GM19035 (cell line): Measurements from ENCODE around the gene RHOU.

Source experiments
- ATAC-seq: cut with Tn5 transposase; IDR thresholded peaks from one replicate; pipeline ENCODE4 v1.9.1; 2021; ENCODE audit not compliant: unreplicated experiment

RHOU gene

DNA sequence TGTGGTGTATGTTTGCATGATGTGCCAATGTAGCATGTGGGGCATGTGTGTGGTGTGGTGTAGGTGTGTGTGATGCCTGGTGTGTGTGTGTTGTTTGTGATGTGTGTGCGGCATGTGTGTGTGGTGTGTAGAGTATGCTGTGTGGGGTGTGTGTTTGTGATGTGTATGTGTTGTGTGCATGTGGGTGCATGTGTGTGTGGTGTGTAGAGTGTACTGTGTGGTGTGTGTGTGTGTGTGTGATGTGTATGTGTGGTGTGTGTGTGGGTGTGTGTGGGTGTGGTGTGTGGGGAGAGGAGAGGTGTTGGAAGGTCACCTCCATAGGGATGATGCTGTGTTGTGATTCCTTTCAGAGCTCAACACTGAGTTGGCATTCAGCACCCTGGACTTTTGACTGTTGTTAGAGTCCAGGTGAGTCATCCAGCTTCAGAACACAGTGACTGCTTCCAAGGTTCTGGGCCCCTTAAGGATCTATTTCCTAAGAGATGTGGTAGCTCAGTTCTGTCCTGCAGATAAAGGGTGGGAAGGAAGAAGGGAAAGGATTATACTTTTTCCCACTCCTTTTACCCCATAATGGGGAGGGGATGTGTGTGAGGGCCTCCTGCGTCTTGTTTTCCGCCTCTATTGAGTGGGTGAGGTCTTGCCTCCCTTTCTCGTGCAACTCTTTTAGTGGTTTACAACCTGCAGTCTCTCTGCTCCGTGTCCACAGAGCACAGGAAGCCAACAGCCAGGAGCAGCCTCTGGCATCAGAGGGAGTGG is 47.6 kb downstream of the RHOU start:
- no peak for ATAC-seq

DNA sequence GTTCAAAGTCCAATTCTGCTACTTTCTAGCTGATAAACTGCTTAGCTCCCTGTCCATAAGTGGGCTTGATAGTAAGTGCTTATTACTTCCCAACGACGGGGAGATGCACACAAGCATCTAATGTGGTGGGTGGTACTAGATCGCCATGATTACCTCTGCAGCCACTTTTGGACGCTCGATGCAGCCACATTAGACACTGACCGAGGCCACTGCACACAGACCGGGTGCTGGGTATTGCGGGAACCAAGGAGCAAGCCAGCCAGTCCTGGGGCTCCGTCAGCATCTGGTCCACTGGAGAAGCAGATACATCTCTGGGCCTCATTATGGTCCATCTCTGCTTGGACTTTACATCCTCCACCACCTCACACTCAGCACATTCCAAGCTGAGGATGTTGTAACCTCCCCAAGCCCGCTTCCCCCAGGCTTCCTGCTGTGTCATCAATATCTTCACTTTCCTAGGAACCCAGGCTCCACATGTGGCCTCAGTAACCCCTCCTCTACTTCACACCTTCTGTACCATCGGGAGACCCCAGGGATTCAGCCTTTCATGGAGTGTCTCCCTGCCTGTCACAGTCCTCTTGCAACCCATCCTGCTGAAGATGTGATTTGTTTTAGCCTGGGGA is 48.2 kb downstream of the RHOU start:
- no peak for ATAC-seq

DNA sequence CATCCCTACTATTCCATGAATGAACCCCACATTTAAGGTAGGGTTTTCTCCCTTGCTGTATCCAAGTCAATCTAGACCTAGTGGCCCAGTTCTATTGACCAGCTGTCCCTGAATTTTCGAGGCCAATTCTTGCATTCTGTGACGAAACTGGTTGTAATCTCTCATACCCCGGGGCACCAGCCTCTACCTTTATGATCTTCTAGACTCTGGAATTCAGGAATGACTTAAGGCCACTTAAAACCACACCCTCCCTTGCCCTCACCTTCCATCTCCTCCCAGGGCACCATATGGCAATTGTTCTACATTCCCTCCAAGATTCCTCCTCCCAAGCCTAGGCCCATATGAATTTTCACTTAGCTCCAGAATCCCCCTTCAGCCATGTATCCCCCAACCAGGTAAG is 48.9 kb downstream of the RHOU start:
- ATAC-seq = no peak

DNA sequence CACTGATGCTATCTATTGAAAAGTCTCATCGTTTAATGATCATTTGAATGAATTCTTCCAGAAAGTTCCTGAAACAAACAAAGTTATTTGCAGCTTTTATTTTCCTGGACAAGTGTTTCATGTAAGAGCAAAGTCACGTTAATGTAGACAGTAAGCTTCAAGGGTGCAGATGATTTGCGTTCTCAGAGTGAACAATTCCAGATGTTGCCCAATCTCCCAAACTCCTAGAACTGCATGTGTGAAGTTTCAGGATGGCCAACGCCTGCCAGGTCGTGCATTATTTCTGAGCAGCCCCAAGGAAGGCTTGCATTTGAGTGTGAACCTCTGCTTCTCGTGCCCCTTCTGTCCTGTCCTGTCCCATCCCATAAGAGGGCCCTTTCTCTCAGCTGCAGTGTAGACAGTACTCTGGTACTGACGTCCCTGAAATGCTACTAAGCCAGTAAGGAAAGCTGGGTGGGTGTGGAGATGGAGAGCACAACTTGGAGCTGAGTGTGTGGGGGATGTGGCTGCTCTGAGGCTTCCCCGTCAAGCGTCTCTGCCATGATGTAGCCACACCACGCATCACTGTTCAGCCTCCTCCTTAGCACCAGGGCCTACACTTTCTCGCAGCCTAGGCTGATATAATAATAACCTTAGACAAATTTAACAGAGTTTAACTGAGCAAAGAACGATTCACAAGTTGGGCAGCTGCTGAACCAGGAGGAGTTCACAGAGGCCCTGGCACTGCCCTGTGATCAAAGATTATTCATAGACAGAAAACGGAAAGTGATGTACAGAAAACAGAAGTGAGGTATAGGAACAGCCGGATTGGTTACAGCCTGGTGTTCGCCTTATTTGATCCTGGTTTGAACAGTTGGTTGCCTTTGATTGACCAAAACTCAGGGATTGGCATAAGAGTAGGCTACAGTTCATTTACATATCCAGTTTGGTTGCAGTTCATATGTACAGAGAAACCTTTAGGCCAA is 50.4 kb downstream of the RHOU start:
- no peak for ATAC-seq

DNA sequence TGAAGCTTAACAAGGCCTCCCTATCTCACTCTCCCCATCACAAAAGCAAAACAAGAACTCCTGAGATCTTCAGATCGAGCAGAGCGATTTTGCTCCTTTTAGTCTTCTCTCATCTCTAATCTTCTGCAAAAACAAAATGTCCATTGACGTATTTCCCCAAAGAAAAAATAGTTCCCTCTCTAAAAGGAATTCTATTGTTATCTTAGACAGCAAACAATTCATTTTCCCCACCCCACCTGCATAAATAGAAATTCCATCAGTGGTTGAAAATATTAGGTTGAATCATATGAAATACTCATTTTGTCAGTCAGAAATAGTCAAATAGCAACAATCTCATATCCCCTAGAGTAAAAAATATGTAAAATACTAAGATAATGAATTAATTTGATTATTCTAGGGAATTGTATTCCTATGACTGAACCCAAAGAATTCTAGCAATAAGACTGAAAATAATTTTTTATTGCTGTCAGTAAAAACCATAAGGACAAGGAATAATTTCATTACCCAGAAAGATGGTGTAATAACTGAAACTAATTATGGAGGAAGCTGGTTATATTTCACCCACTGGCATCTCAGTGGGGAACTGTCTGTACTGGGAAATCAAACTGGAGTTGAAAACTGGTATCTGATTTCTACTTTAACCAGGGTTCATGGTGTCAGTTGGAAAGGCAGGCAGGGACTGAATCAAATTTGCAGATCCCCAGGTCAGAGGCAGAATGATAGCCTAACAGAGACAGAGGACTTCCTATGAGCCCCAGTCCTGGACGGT is 51.3 kb downstream of the RHOU start:
- ATAC-seq = no peak

DNA sequence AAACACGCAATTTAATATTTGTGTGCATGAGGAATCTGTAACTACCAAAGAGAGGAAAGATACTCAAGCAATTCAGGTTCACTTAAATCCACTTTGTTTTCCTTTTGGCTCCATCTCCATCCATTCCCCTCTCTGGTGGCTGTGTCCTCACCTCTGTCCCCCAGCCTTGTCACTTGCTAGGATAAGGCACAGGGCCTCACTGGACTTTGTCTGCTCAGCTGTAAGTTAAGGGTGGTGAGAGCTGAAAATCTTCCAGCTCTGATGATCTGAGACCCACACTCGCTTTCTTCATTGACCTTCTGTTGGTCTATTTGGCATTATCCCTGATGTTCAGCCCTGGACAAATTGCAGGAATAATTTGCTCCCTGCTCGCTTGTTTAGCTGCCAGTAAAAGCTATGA is 56.5 kb downstream of the RHOU start:
- ATAC-seq = no peak

DNA sequence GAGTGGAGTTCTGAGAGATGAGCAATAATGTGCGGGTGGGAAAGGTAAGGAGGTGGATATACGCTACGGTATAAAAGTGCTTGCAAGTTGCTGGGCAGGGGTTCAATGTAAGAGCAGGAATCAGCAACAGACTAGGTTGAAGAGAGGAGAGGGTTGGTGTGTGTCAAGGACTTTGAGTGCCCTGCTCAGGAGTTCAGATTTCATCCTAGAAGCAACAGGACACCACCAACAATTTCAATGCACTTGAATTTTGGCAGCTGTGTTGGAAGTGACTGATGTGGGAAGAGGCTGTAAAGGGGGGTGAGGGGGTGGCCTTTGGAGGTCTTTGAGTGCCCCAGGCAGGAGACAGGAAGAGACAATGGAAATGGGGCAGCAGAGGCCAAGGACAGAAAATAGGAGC is 57.3 kb downstream of the RHOU start:
- no peak for ATAC-seq

DNA sequence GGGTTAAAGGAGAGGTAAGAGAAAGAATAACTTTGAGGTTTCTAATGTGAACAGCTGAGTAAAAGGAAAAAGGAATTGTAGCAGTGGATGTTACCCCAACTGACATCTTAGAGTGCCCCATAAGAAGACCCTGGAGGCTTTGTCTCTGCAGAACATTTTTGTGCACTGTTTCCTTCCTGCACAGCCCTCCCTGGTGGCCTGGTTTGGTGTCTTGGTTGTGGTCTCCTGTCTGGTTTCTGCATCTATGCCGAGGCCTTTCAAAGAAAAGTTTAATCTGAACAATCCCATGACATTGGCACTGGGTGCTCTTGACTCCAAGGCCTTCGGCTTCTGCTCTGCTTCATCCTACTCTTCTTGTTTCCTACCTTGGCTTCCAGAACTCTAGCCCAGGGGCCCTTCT is 57.8 kb downstream of the RHOU start:
- ATAC-seq = no peak

DNA sequence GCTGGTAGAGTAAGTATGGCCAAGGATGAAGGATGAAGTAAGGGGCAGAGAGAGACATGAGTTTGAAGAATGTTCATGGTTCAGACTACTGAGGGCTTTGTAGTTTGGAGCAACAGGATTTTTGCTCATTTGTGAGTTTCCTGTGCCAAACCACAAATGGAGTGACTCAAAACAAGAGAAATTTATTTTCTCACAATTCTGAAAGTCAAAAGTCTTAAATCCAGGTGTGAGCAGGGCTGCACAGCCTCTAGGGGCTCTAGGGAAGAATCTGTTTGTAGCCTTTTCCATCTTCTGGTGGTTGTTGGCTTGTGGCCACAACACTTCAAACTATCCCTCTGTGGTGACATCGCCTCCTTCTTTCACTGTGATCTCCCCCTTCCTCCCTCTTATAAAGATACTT is 58.9 kb downstream of the RHOU start:
- ATAC-seq = no peak

DNA sequence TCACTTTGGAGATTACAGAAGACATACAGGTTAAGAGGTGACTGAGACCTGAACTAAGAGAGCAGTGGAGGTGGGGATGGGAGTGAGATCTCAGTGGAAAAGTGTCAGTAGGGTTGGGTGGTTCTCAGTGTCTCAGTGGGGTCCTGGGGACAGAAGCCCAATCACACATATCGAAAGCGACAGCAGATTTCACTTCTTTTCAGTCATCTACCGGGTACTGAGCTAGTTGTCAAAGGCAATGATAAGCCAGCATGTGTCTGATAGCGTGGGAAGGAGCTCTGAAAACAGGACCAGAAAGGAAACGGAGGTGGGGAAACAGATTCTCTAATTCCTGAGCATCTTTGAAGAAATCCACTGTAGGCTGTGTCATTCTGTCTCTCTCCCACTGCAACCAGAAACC is 59.5 kb downstream of the RHOU start:
- no peak for ATAC-seq

DNA sequence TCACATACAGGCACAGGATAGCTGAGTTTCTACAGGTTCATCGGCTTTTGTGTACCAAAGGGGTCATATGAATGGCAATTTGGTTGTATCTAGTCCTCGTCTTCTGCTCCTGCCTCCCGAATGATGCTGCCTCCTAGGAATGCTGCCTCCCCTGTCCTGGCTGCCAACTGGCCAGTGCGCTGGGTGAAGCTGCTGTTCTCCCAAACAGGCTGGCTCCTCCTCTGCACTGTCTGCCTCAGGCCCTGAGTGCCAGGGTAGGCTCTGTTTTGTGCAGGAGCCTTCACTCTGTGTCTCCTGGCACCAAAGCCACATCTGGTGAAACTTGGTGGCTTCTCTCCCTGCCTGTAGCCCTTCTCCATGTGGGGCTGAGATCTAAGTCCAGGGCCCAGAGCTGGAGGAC is 60.3 kb downstream of the RHOU start:
- ATAC-seq = no peak
